ENCODE results near the gene NFATC1.

Gene NFATC1

GRCh38 chr18:79560861-79561210, 165.1 kb downstream of the NFATC1 start:
- no peak for DNase-seq

- DNase-seq, result no peak
These were observed 168.2 kb downstream of the NFATC1 start for GRCh38 chr18:79563949-79564348.

- DNase-seq, result no peak
These were observed 168.7 kb downstream of the NFATC1 start for GRCh38 chr18:79564441-79564840.

DNA sequence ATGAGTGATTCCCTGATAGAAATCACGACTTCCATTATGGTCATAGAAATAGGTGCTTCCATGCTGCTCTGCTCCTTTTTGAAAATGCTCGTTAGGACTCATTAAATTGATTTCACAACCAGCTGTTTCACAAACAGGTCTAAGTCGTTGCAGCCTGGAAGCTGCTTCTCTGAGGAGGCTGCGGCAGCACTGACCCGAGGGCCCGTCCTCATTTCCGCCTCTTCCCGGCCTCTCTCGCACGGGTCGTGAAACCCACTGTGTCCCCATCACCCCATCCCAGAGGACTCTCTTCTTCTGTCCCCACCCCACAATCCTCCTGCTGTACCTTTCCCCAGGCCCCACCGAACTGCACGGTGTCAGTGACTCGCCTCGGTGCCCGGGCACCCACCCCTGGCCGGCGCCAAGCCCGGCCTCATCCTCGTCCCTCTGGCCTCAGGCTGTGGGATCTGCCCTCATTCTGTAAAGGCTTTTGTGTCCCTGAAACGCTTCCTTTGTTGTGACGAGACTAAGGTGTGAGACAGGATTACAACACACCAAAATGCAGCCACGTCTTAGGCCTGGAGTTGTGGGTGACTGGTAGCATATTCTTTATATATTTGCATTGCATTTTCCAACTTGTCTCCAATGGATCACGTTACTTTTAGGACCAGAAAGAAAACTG, 171.2 kb downstream of the NFATC1 start:
- DNase-seq, result no peak

DNA sequence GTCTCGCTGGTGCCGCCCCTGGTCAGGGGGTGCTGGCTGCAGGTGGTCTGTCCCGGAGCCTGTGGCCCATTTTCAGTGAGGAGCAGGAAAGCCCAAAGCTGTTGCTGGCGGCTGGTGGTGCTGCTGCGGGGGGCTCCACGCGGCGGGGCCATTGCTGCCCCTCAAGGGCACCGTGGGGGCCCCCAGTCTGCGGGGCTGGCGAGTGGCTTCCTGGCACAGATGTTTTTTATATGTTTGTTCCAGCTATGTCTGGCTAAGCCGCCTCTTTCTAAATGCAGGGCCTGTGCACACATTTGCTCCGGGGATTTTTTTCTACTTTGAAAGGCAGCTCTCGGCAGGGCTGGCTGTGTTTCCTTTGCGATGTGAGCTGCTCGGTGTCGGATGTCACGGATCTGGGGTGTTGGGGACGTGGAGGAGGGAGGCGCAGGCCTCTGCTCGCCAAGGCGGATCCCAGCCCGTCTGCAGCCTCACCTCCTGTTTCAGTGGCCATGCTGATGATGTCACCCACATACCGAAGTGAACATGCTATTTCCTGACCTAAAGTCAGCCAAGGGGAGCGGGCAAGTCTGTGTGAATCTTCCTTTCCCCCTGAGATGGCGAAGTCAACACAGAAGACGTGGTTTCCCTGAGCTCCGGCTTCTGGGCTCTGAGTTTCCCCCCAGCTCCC, 171.9 kb downstream of the NFATC1 start:
- DNase-seq, result no peak

- DNase-seq, result no peak
These were observed 172.9 kb downstream of the NFATC1 start for GRCh38 chr18:79568543-79569205.

DNA sequence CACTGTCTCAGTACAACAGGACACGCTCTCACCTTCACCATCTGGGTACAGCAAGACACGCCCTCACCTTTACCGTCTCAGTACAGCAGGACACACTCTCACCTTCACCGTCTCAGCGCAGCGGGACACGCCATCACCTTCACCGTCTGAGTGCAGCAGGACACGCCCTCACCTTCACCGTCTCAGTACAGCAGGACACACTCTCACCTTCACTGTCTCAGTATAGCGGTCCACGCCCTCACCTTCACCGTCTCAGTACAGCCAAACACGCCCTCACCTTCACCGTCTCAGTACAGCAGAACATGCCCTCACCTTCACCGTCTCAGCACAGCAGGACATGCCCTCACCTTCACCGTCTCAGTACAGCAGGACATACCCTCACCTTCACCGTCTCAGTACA, 174.0 kb downstream of the NFATC1 start:
- no peak for DNase-seq

DNA sequence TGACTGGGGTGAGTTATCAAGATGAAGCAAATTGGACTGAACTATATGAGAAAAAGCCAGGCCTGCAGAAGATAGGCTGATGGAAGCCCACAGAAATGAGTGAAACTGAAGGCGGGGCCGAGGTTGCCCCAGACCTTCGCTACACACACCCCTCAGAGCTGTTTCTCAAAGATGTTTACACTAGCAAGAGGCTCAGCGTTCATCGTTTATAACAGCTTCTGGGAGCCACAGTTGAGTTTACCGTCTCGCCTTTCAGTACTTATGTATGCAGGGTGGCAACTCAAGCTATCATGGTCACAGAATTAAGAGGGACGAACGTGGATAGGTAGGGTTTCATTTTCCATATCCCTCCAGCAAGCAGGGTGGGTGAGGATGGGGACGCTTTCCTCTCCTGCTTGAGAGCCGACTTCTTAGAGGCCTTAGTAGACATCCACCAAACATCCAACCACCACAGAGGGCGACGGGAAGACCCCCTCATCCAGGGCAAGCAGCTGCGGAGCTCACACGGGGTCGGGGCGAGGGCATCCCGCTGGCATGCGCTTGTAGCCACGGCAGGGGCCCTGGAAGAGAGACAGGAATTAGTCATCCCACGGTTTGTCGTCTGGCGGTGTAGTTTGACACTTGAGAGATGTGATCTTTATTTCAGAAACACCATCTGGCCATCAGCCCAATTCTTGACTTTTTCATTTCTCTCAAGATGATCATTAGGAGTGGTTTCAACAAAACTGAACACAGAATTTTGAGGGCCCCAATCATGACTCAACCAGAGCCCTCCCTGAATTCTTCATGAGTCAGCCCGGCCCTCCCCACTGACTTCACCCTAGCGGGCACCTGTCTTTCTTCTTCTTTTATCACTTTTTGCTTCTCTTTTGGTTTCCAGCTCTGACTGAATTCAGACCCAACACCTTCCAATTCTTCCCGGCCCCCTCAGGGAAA, 174.8 kb downstream of the NFATC1 start:
- no peak for DNase-seq

GRCh38 chr18:79571211-79572092, 175.7 kb downstream of the NFATC1 start:
- no peak for DNase-seq

DNA sequence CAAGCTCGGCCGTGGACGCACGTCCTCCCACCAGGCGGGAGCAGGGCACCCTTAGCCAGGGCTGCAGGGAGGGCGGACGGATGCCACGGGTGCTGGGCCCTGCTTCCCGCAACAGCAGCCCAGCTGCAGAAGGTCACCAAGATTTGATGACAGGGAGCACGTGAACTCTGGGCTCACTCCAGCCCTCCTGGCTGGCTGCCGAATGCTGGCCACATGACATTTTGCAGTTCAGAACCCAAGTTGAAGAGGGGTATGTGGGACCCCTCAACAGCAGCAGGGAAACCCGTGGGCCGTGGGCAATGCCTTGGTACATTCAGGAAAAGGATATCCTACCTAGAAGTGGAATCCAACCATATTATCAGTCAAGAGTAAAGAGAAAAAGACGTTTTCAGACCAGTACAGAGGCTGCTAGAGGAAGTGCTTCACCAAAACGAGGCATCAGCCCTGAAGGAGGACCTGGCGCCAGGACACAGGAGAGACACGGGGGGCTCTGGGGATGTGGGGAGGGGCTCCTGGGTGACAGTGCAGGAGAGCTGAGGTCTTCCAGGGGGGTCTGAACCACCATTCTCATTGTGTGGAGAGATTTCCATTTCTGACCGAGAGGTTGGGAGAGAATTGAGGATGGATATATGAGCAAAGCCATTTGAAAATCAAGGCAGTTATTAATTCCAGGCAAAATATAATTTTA, 176.5 kb downstream of the NFATC1 start:
- no peak for DNase-seq

DNA sequence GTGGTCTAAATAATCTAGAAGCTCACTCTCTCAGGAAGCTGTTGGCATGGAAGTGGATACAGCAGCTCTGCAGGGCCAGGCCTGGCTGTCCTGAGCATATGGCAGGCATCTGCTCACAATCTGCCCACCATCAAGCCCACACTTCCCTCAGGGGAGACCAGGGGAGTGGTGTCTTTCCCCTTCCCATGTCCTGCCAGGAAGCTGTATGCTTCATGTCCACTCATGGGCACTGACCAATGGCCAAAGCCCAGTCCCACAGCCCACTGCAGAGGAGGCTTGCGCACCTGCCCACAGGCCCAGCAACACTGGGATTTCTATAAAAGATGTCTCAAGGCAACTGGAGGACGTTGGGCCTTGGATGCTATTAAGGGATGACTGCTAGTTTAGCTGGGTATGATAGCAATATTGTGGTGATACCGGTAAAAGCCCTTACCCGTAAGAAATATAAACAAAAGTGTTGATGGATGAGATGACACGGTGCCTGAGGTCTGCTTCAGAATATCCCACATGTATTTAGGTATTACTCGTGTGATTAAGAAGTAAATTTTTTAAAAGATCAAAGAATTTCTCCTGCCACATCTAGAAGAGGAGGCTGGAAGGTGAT, 177.2 kb downstream of the NFATC1 start:
- no peak for DNase-seq

DNA sequence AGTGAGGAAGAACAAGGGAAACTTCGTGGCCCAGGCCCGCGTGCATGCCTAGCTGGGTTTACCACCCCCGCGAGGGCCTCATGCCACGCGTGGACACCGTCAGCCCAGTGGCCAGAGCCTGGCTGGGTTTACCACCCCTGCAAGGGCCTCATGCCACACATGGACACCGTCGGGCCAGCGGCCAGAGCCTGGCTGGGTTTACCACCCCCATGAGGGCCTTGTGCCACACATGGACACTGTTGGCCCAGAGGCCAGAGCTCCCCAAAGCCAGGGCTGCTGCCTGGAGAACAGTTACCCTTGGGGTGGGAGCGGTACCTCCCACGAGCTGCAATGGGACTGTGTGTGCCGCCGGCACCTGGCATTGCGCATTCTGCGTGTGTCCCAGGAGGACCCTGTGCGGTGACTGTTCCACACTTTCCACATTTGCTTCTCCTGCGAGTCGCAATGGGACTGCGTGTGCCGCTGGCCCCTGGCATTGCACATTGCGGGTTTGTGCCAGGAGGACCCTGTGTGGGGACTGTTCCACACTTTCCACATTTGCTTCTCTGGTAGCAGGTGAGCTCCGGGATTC, 178.3 kb downstream of the NFATC1 start:
- no peak for DNase-seq

DNA sequence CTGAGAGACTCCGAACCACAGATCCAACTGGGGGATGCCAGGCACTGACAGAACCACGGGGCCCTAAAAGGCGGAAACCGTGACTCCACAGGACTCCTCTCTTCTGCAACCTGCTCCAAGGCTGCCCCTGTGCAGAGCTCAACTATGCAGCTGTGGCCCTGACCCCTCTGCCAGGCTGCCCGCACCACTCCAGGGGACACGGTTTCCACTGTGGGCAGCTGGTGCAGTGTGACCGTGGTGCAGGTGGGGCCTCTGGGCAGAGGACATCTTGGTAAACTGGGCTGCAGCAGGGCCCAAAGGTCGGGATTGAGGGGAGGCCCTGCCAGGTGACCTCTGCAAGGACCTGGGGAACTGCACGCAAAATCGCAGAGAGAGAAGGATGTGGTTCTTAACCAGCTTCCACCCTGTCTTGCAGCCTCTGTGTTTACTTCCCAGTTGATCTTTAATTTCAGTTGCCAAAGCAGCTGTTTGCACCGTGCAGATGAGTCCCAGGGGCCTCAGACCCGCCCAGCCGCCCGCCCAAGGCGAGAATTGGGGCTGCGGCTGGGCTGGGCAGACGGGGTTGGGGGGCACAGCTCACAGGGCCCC, 179.3 kb downstream of the NFATC1 start:
- no peak for DNase-seq

GRCh38 chr18:79575891-79576685, 180.4 kb downstream of the NFATC1 start:
- no peak for DNase-seq

GRCh38 chr18:79576686-79577351, 181.1 kb downstream of the NFATC1 start:
- no peak for DNase-seq

DNA sequence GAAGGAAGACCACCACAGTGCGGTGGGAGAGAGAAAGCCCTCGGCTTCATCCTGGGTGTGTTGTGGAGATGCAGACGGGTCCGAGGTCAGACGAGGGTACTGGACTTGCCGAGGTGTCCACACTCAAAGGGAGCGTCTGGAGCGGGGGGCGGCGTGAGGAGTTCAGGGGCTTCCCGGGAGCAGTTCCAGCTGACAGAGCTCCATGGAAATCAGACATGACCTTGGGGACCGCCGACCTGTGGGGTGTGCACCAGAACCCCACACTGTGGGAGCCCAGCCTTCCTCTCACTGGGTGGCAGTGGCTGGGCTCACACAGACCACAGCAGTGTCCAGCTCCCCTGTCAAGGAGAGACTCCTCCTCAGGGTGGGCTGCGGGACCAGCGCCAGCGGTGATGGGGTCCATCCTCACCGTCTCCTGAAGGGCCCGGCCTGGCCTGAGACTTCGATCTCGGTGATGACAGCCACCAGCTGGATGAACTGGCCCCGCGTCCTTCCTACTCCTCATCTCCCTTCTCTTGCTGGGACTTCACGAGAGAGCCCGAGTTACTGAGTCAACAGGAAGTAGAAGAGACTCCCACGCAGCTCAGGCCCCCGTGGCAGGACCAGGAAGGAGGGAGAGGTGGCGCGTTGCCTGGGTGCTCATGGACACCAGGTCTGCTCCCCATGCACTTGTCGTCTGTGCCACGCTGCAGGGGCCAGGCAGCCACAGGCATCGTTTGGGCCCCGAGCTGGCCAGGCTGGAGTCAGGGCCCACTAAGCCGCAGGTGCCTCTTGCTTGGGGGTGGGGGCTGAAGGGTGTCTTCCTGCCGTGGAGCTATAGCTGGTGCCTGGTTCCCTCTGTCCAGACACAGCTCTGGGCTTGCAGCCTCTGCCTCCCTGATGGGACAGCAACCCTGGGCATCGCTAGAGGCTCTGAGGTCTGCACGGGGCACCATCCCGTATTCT, 182.0 kb downstream of the NFATC1 start:
- no peak for DNase-seq

DNA sequence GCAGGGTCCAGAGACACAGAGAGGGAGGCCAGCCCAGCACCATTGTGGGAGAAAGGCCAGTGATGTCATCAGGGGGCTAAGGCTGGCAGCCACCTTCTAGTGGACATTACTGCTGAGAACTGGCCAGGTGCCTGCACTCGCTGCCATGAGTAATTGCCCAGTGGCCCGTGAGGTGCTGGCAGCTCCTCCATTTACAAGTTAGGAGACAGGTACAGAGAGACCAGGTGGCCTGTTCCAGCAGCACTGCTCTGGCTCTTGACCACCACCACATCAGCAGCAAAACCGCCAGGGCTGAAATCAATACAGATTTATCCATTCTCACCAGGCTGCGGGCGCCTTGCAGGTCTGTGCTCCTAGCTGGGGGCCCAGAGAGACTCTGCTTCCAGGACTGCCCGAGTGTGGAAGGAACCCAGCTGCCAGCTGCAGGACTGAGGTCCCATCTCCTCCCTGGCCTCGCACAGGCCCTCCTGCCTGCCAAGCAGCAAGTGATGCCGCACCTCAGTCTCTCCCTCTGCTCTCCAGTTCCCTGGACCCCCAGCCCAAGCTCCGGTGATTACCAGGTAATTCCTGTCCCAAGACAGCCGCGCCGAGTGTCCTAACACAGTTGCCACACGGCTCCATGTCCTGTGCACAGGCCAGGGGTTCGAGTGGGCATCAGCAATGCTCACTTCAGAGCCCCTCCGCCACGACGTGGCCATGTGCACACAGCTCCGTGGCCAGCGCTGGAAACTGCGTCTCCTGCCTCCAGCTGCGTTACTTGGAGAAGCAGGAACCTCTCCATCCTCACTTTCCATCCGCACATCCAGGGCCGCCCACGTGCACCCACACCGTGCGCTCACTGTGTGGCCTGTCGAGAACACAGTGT, 182.9 kb downstream of the NFATC1 start:
- DNase-seq, result no peak
